Testis (tissue), 3 donors: ENCODE data around the gene MTA3. TPM values are rescaled to one million over a fixed set of nuclear protein-coding genes. Genes with fewer than 3 reads are reported as not detected.

ENCODE experiments used
- DNase-seq: peaks from one replicate; pipeline ENCODE4 v3.0.0-alpha.2; 2019
- H3K27ac ChIP-seq, 2 donors: fragments of 200-600 bp; sonication (generic); one replicate each; pipeline ENCODE4 v1.5.1; 2019
- H3K27me3 ChIP-seq: fragments of 200-600 bp; sonication (generic); one replicate; pipeline ENCODE4 v1.5.1; 2019
- H3K36me3 ChIP-seq: fragments of 200-600 bp; sonication (generic); one replicate; pipeline ENCODE4 v1.5.1; 2017; ENCODE audit warnings: low read depth; ENCODE audit errors: missing control alignments
- H3K4me1 ChIP-seq: fragments of 200-600 bp; sonication (generic); one replicate; pipeline ENCODE4 v1.5.1; 2019
- H3K4me3 ChIP-seq, 2 donors: fragments of 200-600 bp; sonication (generic); one replicate each; pipeline ENCODE4 v1.5.1; 2017 to 2019
- H3K9me3 ChIP-seq: fragments of 200-600 bp; sonication (generic); one replicate; pipeline ENCODE4 v1.5.1; 2017
- CTCF ChIP-seq, 3 experiments: fragments of 450-650 bp in 2 of 3; fragments of 200-600 bp in 1 of 3; sonication (generic) in 1 of 3; IDR thresholded peaks; one replicate each; pipeline ENCODE4 v1.5.1; 2016 to 2019; ENCODE audit warnings: antibody characterized with exemption in 3 of 3, mild to moderate bottlenecking in 2 of 3, moderate library complexity in 1 of 3
- POLR2A ChIP-seq: fragments of 450-650 bp; IDR thresholded peaks from one replicate; pipeline ENCODE4 v1.6.1; 2017; ENCODE audit warnings: antibody characterized with exemption, mild to moderate bottlenecking, moderate library complexity
- WGBS, 2 donors: methylation state at CpG; one replicate each; pipeline ENCODE4 v1.1.5; 2018; 5-methylcytosine and 5-hydroxymethylcytosine counted together
- intact Hi-C: fragments of 100-400 bp; cut with DNase I; formaldehyde crosslinking; loops from one replicate; pipeline ENCODE4 v1.15.1; 2023; ENCODE audit warnings: low total_unique reads
- polyA plus RNA-seq: library from polyadenylated mRNA; stranded (reverse); fragments of 350-450 nt; fragmentation: Illumina TruSeq; extraction: RNeasy Lipid Tissue Mini Kit (QIAGEN cat#74804); gene quantifications from one replicate; pipeline ENCODE4 v1.2.3, GENCODE V29; 2014; ENCODE audit warnings: low read depth, low replicate concordance; ENCODE audit not compliant: insufficient read depth
- total RNA-seq, 2 donors: library from RNA; depleted of rRNA; stranded (reverse); fragments of >200 nt; gene quantifications; one replicate each; pipeline ENCODE4 v1.2.3, GENCODE V29; 2016

The MTA3 gene
- total and polyA plus RNA-seq, 3 donors from 2014 or later: 58.5 to 84.6 (median 77.0) TPM

GRCh38 chr2:42784204-42784880, 215.9 kb downstream of the MTA3 start:
- Histone ChIP-seq H3K4me1 (no peaks in the 10 kb centered on the region), H3K36me3 (no peaks in the 10 kb centered on the region), H3K27ac (no peak overlapping the region), H3K9me3 (no peaks in the 10 kb centered on the region), H3K4me3 (no peak overlapping the region), H3K27me3 (no peaks in the 10 kb centered on the region)
- peak; percentile 4 for DNase-seq
- 81 to 85% methylated on average over 3 to 7 of the region's 7 CpGs for WGBS, 2 donors
- no peak for TF ChIP-seq POLR2A
- TF ChIP-seq CTCF (IDR thresholded peaks at IDR 0.05): no peak
- intact Hi-C loops: no loop called here

GRCh38 chr2:42786561-42787345, 218.3 kb downstream of the MTA3 start:
- no peaks in the 10 kb centered on the region for H3K4me1 ChIP-seq
- H3K36me3 ChIP-seq: no peaks in the 10 kb centered on the region
- intact Hi-C loops: no loop called here
- TF ChIP-seq CTCF (IDR thresholded peaks at IDR 0.05) (no peak), POLR2A (no peak)
- no peaks in the 10 kb centered on the region for H3K9me3 ChIP-seq
- H3K4me3 ChIP-seq: no peak overlapping the region
- no peak for DNase-seq
- WGBS, 2 donors: 84 to 85% methylated on average over 7 to 15 of the region's 15 CpGs
- no peak overlapping the region for H3K27ac ChIP-seq
- no peaks in the 10 kb centered on the region for H3K27me3 ChIP-seq

- 90 to 96% methylated on average over 3 of the region's 3 CpGs for WGBS, 2 donors
- Histone ChIP-seq H3K4me3 (no peak overlapping the region), H3K36me3 (no peaks in the 10 kb centered on the region), H3K9me3 (no peaks in the 10 kb centered on the region), H3K27me3 (no peaks in the 10 kb centered on the region), H3K4me1 (no peaks in the 10 kb centered on the region), H3K27ac (no peak overlapping the region)
- DNase-seq: no peak
- TF ChIP-seq CTCF (IDR thresholded peaks at IDR 0.05): no peak
- no peak for TF ChIP-seq POLR2A
- intact Hi-C loops: no loop called here
Measured at GRCh38 chr2:42787424-42787787, 219.0 kb downstream of the MTA3 start.

GRCh38 chr2:42787788-42788477, 219.5 kb downstream of the MTA3 start:
- DNase-seq: no peak
- Histone ChIP-seq H3K27me3 (no peaks in the 10 kb centered on the region), H3K4me3 (no peak overlapping the region), H3K4me1 (no peaks in the 10 kb centered on the region), H3K9me3 (no peaks in the 10 kb centered on the region), H3K36me3 (no peaks in the 10 kb centered on the region), H3K27ac (no peak overlapping the region)
- TF ChIP-seq POLR2A (no peak), CTCF (IDR thresholded peaks at IDR 0.05) (no peak)
- WGBS, 2 donors: 84 to 88% methylated on average over 11 to 12 of the region's 12 CpGs
- intact Hi-C loops: no loop called here
